ENCODE results near the gene NFRKB. TPM values are rescaled to one million over a fixed set of nuclear protein-coding genes. Genes with fewer than 3 reads are reported as not detected.
"Not testable (repeated sequence)": the region's sequence is repeated elsewhere in the genome, so short reads cannot be mapped to it uniquely, and the experiment has no call there.

Gene NFRKB
- total and polyA plus RNA-seq, 4 donors: 8.1 to 31.9 (median 17.5) TPM

- ATAC-seq (ENCODE audit: insufficient read depth, low FRiP score) (no peak), DNase-seq (no peak)
- Histone ChIP-seq H3K9ac (ENCODE audit: insufficient read depth in 1 of 2, low read length in 2 of 2) (no peak overlapping the region), H3K4me3 (no peak overlapping the region), H3K9me3 (ENCODE audit: control insufficient read depth in 4 of 4, insufficient read depth in 3 of 4, low read length in 3 of 4) (peaks cover 0 to 1% (median 0%) of the 10 kb centered on the region in 4 donors), H3K36me3 (ENCODE audit: control insufficient read depth in 4 of 4, insufficient read depth in 4 of 4, low read length in 4 of 4) (peaks cover 49 to 75% (median 63%) of the 10 kb centered on the region in 4 donors), H3K4me1 (ENCODE audit: control insufficient read depth in 5 of 5, insufficient read depth in 5 of 5, low read length in 5 of 5) (no peaks in the 10 kb centered on the region), H3K27ac (ENCODE audit: low read depth in 1 of 2, low read length in 1 of 2) (no peak overlapping the region), H3K27me3 (ENCODE audit: control insufficient read depth in 3 of 3, insufficient read depth in 3 of 3, low read length in 2 of 3) (no peaks in the 10 kb centered on the region)
- 84 to 90% methylated on average over 7 of the region's 7 CpGs for WGBS, 2 donors
- no peak for TF ChIP-seq CTCF (IDR thresholded peaks at IDR 0.05; ENCODE audit: control extremely low read depth, extremely low read depth)
Observed at GRCh38 chr11:129871914-129872313, 23.5 kb downstream of the NFRKB start.

GRCh38 chr11:129868626-129869025 is 26.8 kb downstream of the NFRKB start:
- not testable (repeated sequence) for H3K9ac ChIP-seq (ENCODE audit: insufficient read depth in 1 of 2, low read length in 2 of 2); DNase-seq; H3K27ac ChIP-seq (ENCODE audit: low read depth in 1 of 2, low read length in 1 of 2); H3K27me3 ChIP-seq (ENCODE audit: control insufficient read depth in 3 of 3, insufficient read depth in 3 of 3, low read length in 2 of 3); H3K9me3 ChIP-seq (ENCODE audit: control insufficient read depth in 4 of 4, insufficient read depth in 3 of 4, low read length in 3 of 4); H3K4me1 ChIP-seq (ENCODE audit: control insufficient read depth in 5 of 5, insufficient read depth in 5 of 5, low read length in 5 of 5); ATAC-seq (ENCODE audit: insufficient read depth, low FRiP score); H3K4me3 ChIP-seq
- peaks cover 40 to 78% (median 65%) of the 10 kb centered on the region in 4 donors for H3K36me3 ChIP-seq (ENCODE audit: control insufficient read depth in 4 of 4, insufficient read depth in 4 of 4, low read length in 4 of 4)
- WGBS, 2 donors: 93 to 95% methylated on average over 16 of the region's 16 CpGs

GRCh38 chr11:129866311-129866710 is 29.1 kb downstream of the NFRKB start:
- TF ChIP-seq CTCF (IDR thresholded peaks at IDR 0.05; ENCODE audit: control extremely low read depth, extremely low read depth): no peak
- Histone ChIP-seq H3K9ac (ENCODE audit: insufficient read depth in 1 of 2, low read length in 2 of 2) (no peak overlapping the region), H3K9me3 (ENCODE audit: control insufficient read depth in 4 of 4, insufficient read depth in 3 of 4, low read length in 3 of 4) (peaks cover 0 to 2% (median 0%) of the 10 kb centered on the region in 4 donors), H3K27ac (ENCODE audit: low read depth in 1 of 2, low read length in 1 of 2) (no peak overlapping the region), H3K4me3 (no peak overlapping the region), H3K36me3 (ENCODE audit: control insufficient read depth in 4 of 4, insufficient read depth in 4 of 4, low read length in 4 of 4) (peaks cover 26 to 64% (median 46%) of the 10 kb centered on the region in 4 donors), H3K4me1 (ENCODE audit: control insufficient read depth in 5 of 5, insufficient read depth in 5 of 5, low read length in 5 of 5) (peaks cover 0 to 5% (median 0%) of the 10 kb centered on the region in 5 donors), H3K27me3 (ENCODE audit: control insufficient read depth in 3 of 3, insufficient read depth in 3 of 3, low read length in 2 of 3) (no peaks in the 10 kb centered on the region)
- WGBS, 2 donors: 77 to 83% methylated on average over 3 of the region's 3 CpGs
- ATAC-seq (ENCODE audit: insufficient read depth, low FRiP score) (no peak), DNase-seq (no peak)

- Histone ChIP-seq H3K27ac (ENCODE audit: low read depth in 1 of 2, low read length in 1 of 2) (no peak overlapping the region), H3K27me3 (ENCODE audit: control insufficient read depth in 3 of 3, insufficient read depth in 3 of 3, low read length in 2 of 3) (no peaks in the 10 kb centered on the region), H3K36me3 (ENCODE audit: control insufficient read depth in 4 of 4, insufficient read depth in 4 of 4, low read length in 4 of 4) (peaks cover 22 to 60% (median 43%) of the 10 kb centered on the region in 4 donors), H3K9me3 (ENCODE audit: control insufficient read depth in 4 of 4, insufficient read depth in 3 of 4, low read length in 3 of 4) (peaks cover 0 to 2% (median 0%) of the 10 kb centered on the region in 4 donors), H3K4me1 (ENCODE audit: control insufficient read depth in 5 of 5, insufficient read depth in 5 of 5, low read length in 5 of 5) (peaks cover 0 to 5% (median 0%) of the 10 kb centered on the region in 5 donors), H3K4me3 (no peak overlapping the region), H3K9ac (ENCODE audit: insufficient read depth in 1 of 2, low read length in 2 of 2) (no peak overlapping the region)
- ATAC-seq (ENCODE audit: insufficient read depth, low FRiP score): no peak
- no peak for TF ChIP-seq CTCF (IDR thresholded peaks at IDR 0.05; ENCODE audit: control extremely low read depth, extremely low read depth)
- 74 to 85% methylated on average over 4 of the region's 4 CpGs for WGBS, 2 donors
- no peak for DNase-seq
Observed at GRCh38 chr11:129865701-129866100, 29.7 kb downstream of the NFRKB start.
